Measurements from ENCODE around the gene MAN1C1.

DNA sequence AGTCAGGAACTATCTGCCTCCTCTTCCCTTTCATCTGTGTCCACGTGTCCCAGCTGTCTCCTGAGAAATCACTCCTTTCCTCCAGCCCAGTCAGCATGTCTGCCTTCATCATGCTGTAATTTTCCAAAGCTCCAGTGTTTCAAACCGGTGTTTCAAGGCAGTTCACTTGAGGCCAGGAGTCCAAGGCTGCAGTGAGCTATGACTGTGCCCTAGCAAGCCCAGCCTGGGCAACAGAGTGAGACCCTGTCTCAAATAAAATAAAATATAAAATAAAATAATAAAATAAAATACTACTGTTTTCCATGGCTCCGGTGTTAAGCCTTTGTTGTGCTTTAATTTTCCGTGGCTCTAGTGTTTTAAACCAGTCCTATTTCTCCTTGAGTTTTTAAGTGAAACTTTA lies 175.5 kb downstream of the MAN1C1 start:
- TF ChIP-seq POLR2A (IDR thresholded peaks at IDR 0.05): no peak
- TF ChIP-seq POLR2AphosphoS5 (IDR thresholded peaks at IDR 0.05): no peak
